ENCODE data around the gene COX5A. TPM values are rescaled to one million over a fixed set of nuclear protein-coding genes. Genes with fewer than 3 reads are reported as not detected.
A peak's percentile ranks its signal among the peaks of the same experiment; 100 is the strongest.

Gene COX5A
- total RNA-seq, 1 donor from 2014 or later, result 248 TPM

GRCh38 chr15:74958908-74959585, 21.2 kb upstream of the COX5A start:
- Mint-ChIP-seq H3K36me3 (no peaks in the 10 kb centered on the region), H3K4me3 (peak overlapping the region; percentile 85)

GRCh38 chr15:74958320-74958907, 20.5 kb upstream of the COX5A start:
- Mint-ChIP-seq H3K27me3 (peaks cover 72% of the 10 kb centered on the region), H3K4me1 (ENCODE audit: unreplicated experiment) (peaks cover 10% of the 10 kb centered on the region), H3K4me3 (peak overlapping the region; percentile 85), H3K9me3 (no peaks in the 10 kb centered on the region), H3K36me3 (no peaks in the 10 kb centered on the region), H3K27ac (peak overlapping the region; percentile 45)
- peak; percentile 52 for TF ChIP-seq CTCF (conservative IDR thresholded peaks at IDR 0.05)
- DNase-seq (ENCODE audit: extremely low spot score, unreplicated experiment), result no peak

More at GRCh38 chr15:74958908-74959585, 21.2 kb upstream of the COX5A start:
- peaks cover 10% of the 10 kb centered on the region for H3K4me1 Mint-ChIP-seq (ENCODE audit: unreplicated experiment)
- no peaks in the 10 kb centered on the region for H3K9me3 Mint-ChIP-seq
- DNase-seq (ENCODE audit: extremely low spot score, unreplicated experiment), result no peak
- TF ChIP-seq CTCF (conservative IDR thresholded peaks at IDR 0.05), result no peak
- H3K27me3 Mint-ChIP-seq, result peaks cover 76% of the 10 kb centered on the region
- peak overlapping the region; percentile 45 for H3K27ac Mint-ChIP-seq

DNA sequence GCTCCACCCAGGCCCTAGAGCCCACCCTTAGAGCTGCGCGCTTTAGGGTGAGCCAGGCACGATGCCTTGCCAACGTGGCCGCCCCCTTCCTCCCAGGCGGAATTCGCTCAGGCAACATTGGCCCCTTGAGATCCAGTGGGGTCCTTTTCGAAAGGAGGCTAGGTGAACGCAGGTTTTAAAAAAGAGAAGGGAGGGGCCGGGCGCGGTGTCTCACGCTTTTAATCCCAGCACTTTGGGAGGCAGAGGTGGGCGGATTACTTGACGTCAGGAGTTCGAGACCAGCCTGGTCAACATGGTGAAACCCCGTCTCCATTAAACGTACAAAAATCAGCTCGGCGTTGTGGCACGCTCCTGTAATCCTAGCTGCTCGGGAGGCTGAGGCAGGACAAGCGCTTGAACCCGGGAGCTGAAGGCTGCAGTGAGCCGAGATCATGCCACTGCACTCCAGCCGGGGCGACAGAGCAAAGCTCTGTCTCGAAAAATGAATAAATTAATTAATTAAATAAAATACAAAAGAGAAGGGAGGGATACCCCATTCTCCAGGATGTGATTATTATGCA, 19.7 kb upstream of the COX5A start:
- no peak for DNase-seq (ENCODE audit: extremely low spot score, unreplicated experiment)
- Mint-ChIP-seq H3K4me3 (peak overlapping the region; percentile 85), H3K9me3 (no peaks in the 10 kb centered on the region), H3K27ac (no peak overlapping the region), H3K27me3 (peaks cover 64% of the 10 kb centered on the region), H3K4me1 (ENCODE audit: unreplicated experiment) (peaks cover 10% of the 10 kb centered on the region), H3K36me3 (no peaks in the 10 kb centered on the region)
- TF ChIP-seq CTCF (conservative IDR thresholded peaks at IDR 0.05), result no peak

DNA sequence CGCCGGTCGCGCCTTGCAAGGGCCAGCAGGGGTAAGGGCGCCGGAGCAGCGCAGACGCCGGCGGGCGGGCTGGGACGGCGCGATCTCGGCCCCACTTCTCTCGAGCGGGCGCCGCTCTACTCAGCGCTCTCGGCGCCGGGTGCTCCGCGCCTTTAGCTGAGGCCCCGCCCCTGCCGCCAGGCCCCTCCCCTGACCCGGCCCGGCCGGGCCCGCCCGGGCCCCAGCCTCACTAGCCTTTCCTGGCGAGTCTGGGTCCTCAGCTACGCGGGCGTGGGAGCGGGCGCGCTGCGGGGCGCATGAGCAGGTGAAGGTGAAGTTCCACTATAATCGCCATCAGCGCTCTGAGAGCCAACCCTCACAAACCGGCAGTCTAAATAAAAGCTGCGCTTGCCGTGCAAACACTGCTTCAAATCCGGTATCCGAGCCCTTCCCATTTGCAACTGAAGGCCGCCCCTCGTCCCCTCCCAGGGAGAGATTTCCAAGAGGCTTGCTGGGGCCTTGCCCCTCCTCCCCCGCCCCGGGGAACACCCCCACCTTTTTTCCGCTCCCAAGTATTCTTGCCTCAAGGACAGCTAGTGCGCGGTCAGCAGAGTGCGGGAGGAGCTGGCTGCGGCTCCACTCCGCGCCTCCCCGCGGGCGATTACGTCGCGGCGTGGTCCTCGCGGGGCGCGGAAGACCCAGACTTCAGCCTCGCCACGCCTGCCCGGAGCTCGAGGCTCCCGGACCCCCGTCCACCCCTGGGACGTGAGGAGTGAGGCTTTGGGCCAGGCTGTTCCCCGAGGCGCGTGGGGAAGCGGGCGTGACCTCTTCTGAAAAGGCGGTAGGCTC, 19.0 kb upstream of the COX5A start, which contains the start of gene RPP25:
Gene RPP25 (minus strand): TSS at position 125 of the 828 bp plus-strand sequence. CDS start 189 bp downstream, outside the sequence.
- Mint-ChIP-seq H3K9me3 (no peaks in the 10 kb centered on the region), H3K27me3 (peaks cover 57% of the 10 kb centered on the region), H3K4me3 (peak within 1 kb of the TSS; percentile 83), H3K4me1 (ENCODE audit: unreplicated experiment) (peaks cover 10% of the 10 kb centered on the region), H3K27ac (peak within 1 kb of the TSS; percentile 67), H3K36me3 (no peaks in the 10 kb centered on the region)
- no peak for TF ChIP-seq CTCF (conservative IDR thresholded peaks at IDR 0.05)
- DNase-seq (ENCODE audit: extremely low spot score, unreplicated experiment), result peak; percentile 81

GRCh38 chr15:74955796-74956647, 18.1 kb upstream of the COX5A start:
- H3K36me3 Mint-ChIP-seq, result no peaks in the 10 kb centered on the region
- peaks cover 49% of the 10 kb centered on the region for H3K27me3 Mint-ChIP-seq
- peak; percentile 63 for TF ChIP-seq CTCF (conservative IDR thresholded peaks at IDR 0.05)
- H3K9me3 Mint-ChIP-seq, result no peaks in the 10 kb centered on the region
- H3K27ac Mint-ChIP-seq, result no peak overlapping the region
- DNase-seq (ENCODE audit: extremely low spot score, unreplicated experiment), result peak; percentile 82
- H3K4me3 Mint-ChIP-seq, result peak overlapping the region; percentile 79
- peaks cover 8% of the 10 kb centered on the region for H3K4me1 Mint-ChIP-seq (ENCODE audit: unreplicated experiment)

Data from type B pancreatic cell (in vitro differentiated cells).